Calu3 (cell line): ENCODE data around the gene ARID1A. TPM values are rescaled to one million over a fixed set of nuclear protein-coding genes. Genes with fewer than 3 reads are reported as not detected.
"Not testable (repeated sequence)": the region's sequence is repeated elsewhere in the genome, so short reads cannot be mapped to it uniquely, and the experiment has no call there.

Experiments used
- BruUV-seq: library from RNA; stranded (reverse); fragments of 400-500 nt; replicated peaks from 2 replicates; lab custom pipeline; 2021; lab: Mats Ljungman, UMichigan
- CTCF ChIA-PET: fragments of 300-600 bp; sonication (Branson Sonifier 250); formaldehyde crosslinking; loops from one replicate; lab custom pipeline; 2022; ENCODE audit warnings: antibody characterized with exemption; lab: Charles Lee
- DNase-seq: peaks from one replicate; pipeline ENCODE4 v3.0.0; 2022
- H3K27ac Mint-ChIP-seq: one replicate; pipeline ENCODE4 v1.8.0; 2022; ENCODE audit warnings: mixed read lengths; ENCODE audit not compliant: unreplicated experiment
- H3K27me3 Mint-ChIP-seq: one replicate; pipeline ENCODE4 v1.8.0; 2022; ENCODE audit warnings: mixed read lengths; ENCODE audit not compliant: unreplicated experiment
- H3K36me3 Mint-ChIP-seq: one replicate; pipeline ENCODE4 v1.8.0; 2022; ENCODE audit warnings: mild to moderate bottlenecking, moderate library complexity, mixed read lengths; ENCODE audit not compliant: insufficient read depth, unreplicated experiment
- H3K4me1 Mint-ChIP-seq: one replicate; pipeline ENCODE4 v1.8.0; 2022; ENCODE audit warnings: mild to moderate bottlenecking, low read depth, mixed read lengths; ENCODE audit not compliant: unreplicated experiment
- H3K4me3 Mint-ChIP-seq: one replicate; pipeline ENCODE4 v1.8.0; 2022; ENCODE audit warnings: mild to moderate bottlenecking, low read depth, moderate library complexity, mixed read lengths; ENCODE audit not compliant: unreplicated experiment
- H3K9me3 Mint-ChIP-seq: one replicate; pipeline ENCODE4 v1.8.0; 2022; ENCODE audit warnings: low read depth, mixed read lengths; ENCODE audit not compliant: unreplicated experiment
- CTCF ChIP-seq: fragments of 200-600 bp; IDR thresholded peaks from one replicate; pipeline ENCODE4 v1.8.0; 2022; ENCODE audit warnings: antibody characterized with exemption; ENCODE audit not compliant: unreplicated experiment
- intact Hi-C: fragments of 100-400 bp; cut with micrococcal nuclease; formaldehyde crosslinking; loops from one replicate; pipeline ENCODE4 v1.10.0; 2022; ENCODE audit not compliant: unreplicated experiment
- total RNA-seq: library from RNA; stranded (reverse); gene quantifications from 2 replicates; pipeline ENCODE4 v1.2.3, GENCODE V29; 2022

ARID1A gene
- total RNA-seq, 1 experiment from 2014 or later, result 51.7 TPM

- no peak overlapping the region for H3K4me3 Mint-ChIP-seq
- no TSS peak for BruUV-seq
- H3K27me3 Mint-ChIP-seq, result no peaks in the 10 kb centered on the region
- no peak overlapping the region for H3K27ac Mint-ChIP-seq
- no peaks in the 10 kb centered on the region for H3K9me3 Mint-ChIP-seq
- peaks cover 15% of the 10 kb centered on the region for H3K4me1 Mint-ChIP-seq
- CTCF ChIA-PET, result interaction anchor here (0.6 to 0.7 kb wide), 2 partner anchors 54 to 84 kb away, joined by 3 to 6 read pairs; no protein-coding TSS in a partner anchor
- H3K36me3 Mint-ChIP-seq, result peaks cover 29% of the 10 kb centered on the region
- no peak for TF ChIP-seq CTCF
- no peak for DNase-seq
- intact Hi-C loops, result loop anchor here (2.0 kb wide), 1 partner anchor 84 kb away; no protein-coding TSS in a partner anchor
Measured at GRCh38 chr1:26704629-26705028, 8.8 kb downstream of the ARID1A start.

GRCh38 chr1:26705227-26705626, 9.4 kb downstream of the ARID1A start:
- not testable (repeated sequence) for H3K27me3 Mint-ChIP-seq, H3K9me3 Mint-ChIP-seq, H3K4me3 Mint-ChIP-seq, DNase-seq, BruUV-seq
- H3K4me1 Mint-ChIP-seq, result peaks cover 15% of the 10 kb centered on the region
- H3K27ac Mint-ChIP-seq, result peak overlapping the region; percentile 83
- CTCF ChIA-PET, result interaction anchor here (0.7 to 1.3 kb wide), 5 partner anchors 15 to 106 kb away, joined by 3 to 6 read pairs (median 3); no protein-coding TSS in a partner anchor
- intact Hi-C loops, result loop anchor here (2.0 kb wide), 1 partner anchor 84 kb away; no protein-coding TSS in a partner anchor
- H3K36me3 Mint-ChIP-seq, result peaks cover 23% of the 10 kb centered on the region

GRCh38 chr1:26705788-26706311, 10.0 kb downstream of the ARID1A start:
- peak overlapping the region; percentile 83 for H3K27ac Mint-ChIP-seq
- CTCF ChIA-PET, result interaction anchor here (0.7 to 1.3 kb wide), 6 partner anchors 15 to 107 kb away, joined by 3 to 5 read pairs (median 3); no protein-coding TSS in a partner anchor
- H3K27me3 Mint-ChIP-seq, result no peaks in the 10 kb centered on the region
- peaks cover 15% of the 10 kb centered on the region for H3K4me1 Mint-ChIP-seq
- intact Hi-C loops, result loop anchor here (2.0 kb wide), 1 partner anchor 83 kb away; no protein-coding TSS in a partner anchor
- no peak for TF ChIP-seq CTCF
- DNase-seq, result peak; percentile 9
- H3K4me3 Mint-ChIP-seq, result peak overlapping the region; percentile 57
- peaks cover 17% of the 10 kb centered on the region for H3K36me3 Mint-ChIP-seq
- BruUV-seq, result no TSS peak
- H3K9me3 Mint-ChIP-seq, result no peaks in the 10 kb centered on the region

- no peak for TF ChIP-seq CTCF
- no peaks in the 10 kb centered on the region for H3K9me3 Mint-ChIP-seq
- H3K27me3 Mint-ChIP-seq, result no peaks in the 10 kb centered on the region
- no peak for DNase-seq
- CTCF ChIA-PET, result interaction anchor here (0.7 to 1.3 kb wide), 5 partner anchors 14 to 93 kb away, joined by 3 to 5 read pairs (median 3); no protein-coding TSS in a partner anchor
- H3K27ac Mint-ChIP-seq, result peak overlapping the region; percentile 83
- intact Hi-C loops, result no loop called here
- BruUV-seq, result no TSS peak
- H3K36me3 Mint-ChIP-seq, result peaks cover 16% of the 10 kb centered on the region
- peaks cover 15% of the 10 kb centered on the region for H3K4me1 Mint-ChIP-seq
- H3K4me3 Mint-ChIP-seq, result peak overlapping the region; percentile 57
Measured at GRCh38 chr1:26706315-26706714, 10.5 kb downstream of the ARID1A start.

GRCh38 chr1:26710811-26711210, 15.0 kb downstream of the ARID1A start:
- Mint-ChIP-seq H3K27ac (no peak overlapping the region), H3K36me3 (peaks cover 20% of the 10 kb centered on the region), H3K4me1 (peaks cover 11% of the 10 kb centered on the region), H3K4me3 (no peak overlapping the region), H3K27me3 (no peaks in the 10 kb centered on the region), H3K9me3 (no peaks in the 10 kb centered on the region)
- intact Hi-C loops, result no loop called here
- no peak for DNase-seq
- TF ChIP-seq CTCF, result no peak
- CTCF ChIA-PET, result no interaction called here
- BruUV-seq, result no TSS peak
